ENCODE results near the gene PTPRG.

Gene PTPRG

GRCh38 chr3:61685755-61686154 lies 124.4 kb downstream of the PTPRG start:
- TF ChIP-seq ZFX (IDR thresholded peaks at IDR 0.05) (no peak), CTCF (conservative IDR thresholded peaks at IDR 0.05) (no peak)
- H3K27ac ChIP-seq, result no peak overlapping the region

GRCh38 chr3:61686228-61686648 lies 124.9 kb downstream of the PTPRG start:
- H3K27ac ChIP-seq, result no peak overlapping the region
- TF ChIP-seq CTCF (conservative IDR thresholded peaks at IDR 0.05), result no peak
- no peak for TF ChIP-seq ZFX (IDR thresholded peaks at IDR 0.05)

- TF ChIP-seq CTCF (conservative IDR thresholded peaks at IDR 0.05), result no peak
- TF ChIP-seq ZFX (IDR thresholded peaks at IDR 0.05), result no peak
- no peak overlapping the region for H3K27ac ChIP-seq
Observed at GRCh38 chr3:61687206-61687605, 125.8 kb downstream of the PTPRG start.

- no peak overlapping the region for H3K27ac ChIP-seq
- TF ChIP-seq ZFX (IDR thresholded peaks at IDR 0.05), result no peak
- TF ChIP-seq CTCF (conservative IDR thresholded peaks at IDR 0.05), result no peak
Observed at GRCh38 chr3:61687663-61688306, 126.4 kb downstream of the PTPRG start.

GRCh38 chr3:61688307-61688984 lies 127.1 kb downstream of the PTPRG start:
- no peak for TF ChIP-seq ZFX (IDR thresholded peaks at IDR 0.05)
- no peak for TF ChIP-seq CTCF (conservative IDR thresholded peaks at IDR 0.05)

GRCh38 chr3:61690016-61690415 lies 128.6 kb downstream of the PTPRG start:
- TF ChIP-seq ZFX (IDR thresholded peaks at IDR 0.05) (no peak), CTCF (conservative IDR thresholded peaks at IDR 0.05) (no peak)

More at GRCh38 chr3:61688307-61688984, 127.1 kb downstream of the PTPRG start:
- no peak overlapping the region for H3K27ac ChIP-seq

GRCh38 chr3:61691466-61691865 lies 130.1 kb downstream of the PTPRG start:
- H3K27ac ChIP-seq, result no peak overlapping the region

More at GRCh38 chr3:61690016-61690415, 128.6 kb downstream of the PTPRG start:
- no peak overlapping the region for H3K27ac ChIP-seq

More at GRCh38 chr3:61691466-61691865, 130.1 kb downstream of the PTPRG start:
- no peak for TF ChIP-seq CTCF (conservative IDR thresholded peaks at IDR 0.05)
- no peak for TF ChIP-seq ZFX (IDR thresholded peaks at IDR 0.05)
